Activated naive CD4-positive, alpha-beta T cell treated with anti-CD3 and anti-CD28 coated beads for 36 hours (primary cell): ENCODE measurements around the gene PLK5. TPM values are rescaled to one million over a fixed set of nuclear protein-coding genes. Genes with fewer than 3 reads are reported as not detected.

ENCODE experiments used
- CTCF ChIA-PET: fragments of 350-600 bp; sonication (Branson Sonifier 250); formaldehyde crosslinking; loops from one replicate; lab custom pipeline; 2021; ENCODE audit warnings: antibody characterized with exemption; lab: Charles Lee
- DNase-seq: peaks from one replicate; pipeline ENCODE4 v3.0.0-alpha.2; 2020
- H3K27ac Mint-ChIP-seq: one replicate; pipeline ENCODE4 v1.8.0; 2021; ENCODE audit warnings: mild to moderate bottlenecking, mixed read lengths
- H3K27me3 Mint-ChIP-seq: one replicate; pipeline ENCODE4 v1.8.0; 2021; ENCODE audit warnings: low read depth, mixed read lengths
- H3K36me3 Mint-ChIP-seq: one replicate; pipeline ENCODE4 v1.8.0; 2021; ENCODE audit warnings: low read depth, mixed read lengths
- H3K4me1 Mint-ChIP-seq: one replicate; pipeline ENCODE4 v1.8.0; 2021; ENCODE audit warnings: low read depth, mixed read lengths
- H3K4me3 Mint-ChIP-seq: one replicate; pipeline ENCODE4 v1.8.0; 2021; ENCODE audit warnings: mild to moderate bottlenecking, moderate library complexity, mixed read lengths
- H3K9me3 Mint-ChIP-seq: one replicate; pipeline ENCODE4 v1.8.0; 2021; ENCODE audit warnings: mixed read lengths
- intact Hi-C: fragments of 100-400 bp; cut with micrococcal nuclease; formaldehyde crosslinking; loops from one replicate; pipeline ENCODE4 v1.15.1; 2023
- total RNA-seq, 2 experiments: library from RNA; stranded (reverse); gene quantifications; one replicate each; pipeline ENCODE4 v1.2.3, GENCODE V29; 2021

PLK5 gene
- total RNA-seq, 2 experiments from 2014 or later = not detected

DNA sequence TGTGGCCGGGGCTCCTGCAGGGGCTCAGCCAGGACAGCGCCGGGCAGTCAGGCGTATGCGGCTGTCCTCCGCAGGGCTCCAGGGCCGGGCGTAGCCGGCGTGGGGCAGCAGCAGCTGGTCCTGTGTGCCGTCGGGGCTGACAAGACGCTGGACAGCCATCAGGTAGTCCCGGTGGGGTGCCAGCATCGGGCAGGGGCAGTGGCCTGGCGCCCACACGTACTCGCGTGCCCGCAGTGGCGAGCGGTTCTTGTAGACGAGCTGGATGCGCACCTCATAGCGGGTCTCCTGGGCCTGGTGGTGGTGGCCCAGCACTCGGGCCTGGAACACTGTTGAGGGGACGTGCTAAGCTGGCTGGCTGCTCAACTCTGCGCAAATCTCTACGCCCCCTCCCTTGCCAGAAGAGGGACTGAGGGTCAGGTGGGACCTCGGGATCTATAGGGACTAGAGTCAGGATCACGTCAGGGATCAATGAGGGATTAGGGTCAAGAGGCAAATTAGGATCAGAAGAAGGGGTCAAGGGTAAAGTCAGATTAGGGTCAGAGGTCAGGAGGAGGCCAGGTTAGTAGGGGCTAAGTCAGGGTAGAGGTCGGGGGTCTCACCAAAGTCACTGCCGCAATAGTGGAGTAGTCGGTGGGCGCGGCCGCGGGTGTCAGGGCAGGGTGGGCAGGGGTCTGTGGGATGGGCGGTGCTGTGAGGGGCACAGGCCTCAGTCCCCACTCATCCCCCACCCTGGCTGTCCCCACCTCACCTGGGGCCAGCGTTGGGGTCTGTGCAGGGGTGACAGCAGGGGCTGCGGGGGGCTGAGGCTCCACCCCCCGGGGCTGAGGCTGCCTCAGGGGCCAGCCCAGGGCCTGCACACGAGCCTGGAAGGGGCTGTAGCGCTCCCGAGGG lies 17.6 kb upstream of the PLK5 start:
- Mint-ChIP-seq H3K4me3 (no peak overlapping the region), H3K27ac (no peak overlapping the region), H3K36me3 (no peaks in the 10 kb centered on the region), H3K9me3 (no peaks in the 10 kb centered on the region), H3K27me3 (peaks cover 19% of the 10 kb centered on the region), H3K4me1 (peaks cover 18% of the 10 kb centered on the region)
- CTCF ChIA-PET = interaction anchor here (1.0 kb wide), 1 partner anchor 24 kb away, joined by 3 read pairs; no protein-coding TSS in a partner anchor
- intact Hi-C loops = no loop called here
- DNase-seq = no peak

DNA sequence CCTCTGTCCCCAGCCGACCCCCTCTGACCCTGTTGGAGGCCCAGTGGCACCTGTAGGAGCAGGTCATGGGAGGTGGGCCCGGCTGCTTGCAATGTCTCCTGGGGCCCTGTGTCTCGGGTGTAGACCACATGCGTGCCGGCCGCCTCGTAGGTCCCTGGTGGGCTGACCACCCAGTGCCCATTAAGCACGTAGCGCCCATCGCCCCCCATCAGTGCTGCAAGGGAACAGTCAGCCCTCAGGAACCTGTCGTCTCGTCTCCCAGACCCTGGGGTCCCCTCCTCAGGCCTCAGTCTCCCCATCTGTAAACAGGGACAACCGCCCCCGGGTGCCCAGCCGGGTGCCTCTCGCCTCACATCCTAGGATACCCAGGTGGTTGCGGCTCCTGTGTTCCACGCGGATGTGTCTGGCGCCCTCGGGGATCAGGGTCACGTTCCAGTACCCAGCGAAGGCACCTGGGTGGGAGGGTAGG lies 16.7 kb upstream of the PLK5 start:
- no peak for DNase-seq
- H3K36me3 Mint-ChIP-seq = no peaks in the 10 kb centered on the region
- H3K9me3 Mint-ChIP-seq = no peaks in the 10 kb centered on the region
- H3K27ac Mint-ChIP-seq = no peak overlapping the region
- peaks cover 19% of the 10 kb centered on the region for H3K4me1 Mint-ChIP-seq
- intact Hi-C loops = loop anchor here (1.0 kb wide), 1 partner anchor 17 kb away; the partner anchor contains the start of gene PCSK4
- H3K27me3 Mint-ChIP-seq = peaks cover 20% of the 10 kb centered on the region
- CTCF ChIA-PET = no interaction called here
- H3K4me3 Mint-ChIP-seq = no peak overlapping the region

DNA sequence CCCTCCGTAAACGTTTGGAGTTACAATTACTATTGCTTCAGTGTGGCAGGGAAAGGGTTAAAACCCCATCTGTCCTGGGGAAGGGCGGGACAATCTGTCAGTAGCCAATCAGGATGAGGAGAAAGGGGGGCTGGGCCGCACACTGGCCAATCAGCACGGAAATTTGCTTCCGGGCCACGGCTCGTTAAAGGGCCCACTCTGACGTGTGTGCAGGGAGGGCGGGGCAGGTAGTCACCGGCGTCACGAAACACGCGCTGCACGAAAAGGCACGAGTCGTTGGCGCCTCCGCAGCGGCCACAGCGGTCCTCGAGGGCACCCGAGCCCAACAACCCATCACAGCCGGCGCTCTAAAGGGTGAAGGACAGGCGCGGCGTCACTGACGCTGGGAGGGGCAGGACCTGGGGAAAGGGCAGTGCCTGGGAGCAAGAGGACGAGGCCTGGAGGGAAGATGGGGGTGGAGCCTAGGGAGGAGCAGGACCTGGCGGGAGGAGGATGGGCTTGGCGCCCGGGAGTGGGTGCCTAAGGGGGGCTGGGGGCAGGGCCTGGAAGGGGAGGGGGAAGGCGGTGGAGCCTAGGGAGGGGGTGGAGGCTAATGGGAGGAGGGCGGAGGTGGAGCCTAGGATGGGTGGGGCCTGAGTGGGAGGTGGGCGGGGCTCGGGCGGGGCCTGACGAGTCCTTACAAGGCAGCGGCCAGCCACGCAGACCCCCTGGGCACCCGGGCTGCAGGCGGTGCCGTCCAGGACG lies 15.9 kb upstream of the PLK5 start:
- Mint-ChIP-seq H3K9me3 (no peaks in the 10 kb centered on the region), H3K36me3 (no peaks in the 10 kb centered on the region), H3K4me1 (peaks cover 21% of the 10 kb centered on the region), H3K4me3 (peak overlapping the region; percentile 77), H3K27me3 (peaks cover 15% of the 10 kb centered on the region), H3K27ac (peak overlapping the region; percentile 20)
- intact Hi-C loops = loop anchor here (1.0 kb wide), 1 partner anchor 18 kb away; the partner anchor contains the start of gene PCSK4
- CTCF ChIA-PET = no interaction called here
- DNase-seq = peak; percentile 89

DNA sequence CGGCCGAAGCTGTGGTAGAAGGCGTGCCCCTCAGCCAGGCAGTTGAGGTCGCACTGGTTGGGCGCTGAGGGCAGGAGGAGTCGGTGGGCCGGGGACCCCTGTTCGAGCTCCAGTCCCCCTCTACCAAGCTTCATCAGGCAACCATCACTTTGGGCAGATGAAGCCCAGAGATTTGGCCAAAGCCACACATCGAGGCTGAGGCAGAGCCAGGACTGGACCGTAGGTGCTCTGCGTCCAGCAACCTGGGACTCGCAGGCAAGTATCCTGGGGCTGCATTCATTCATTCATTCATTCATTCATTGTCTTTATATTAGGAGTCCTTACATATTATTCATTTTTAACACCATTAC lies 15.4 kb upstream of the PLK5 start:
- Mint-ChIP-seq H3K4me1 (peaks cover 19% of the 10 kb centered on the region), H3K9me3 (no peaks in the 10 kb centered on the region), H3K27ac (no peak overlapping the region), H3K27me3 (peaks cover 12% of the 10 kb centered on the region), H3K4me3 (no peak overlapping the region), H3K36me3 (no peaks in the 10 kb centered on the region)
- intact Hi-C loops = no loop called here
- CTCF ChIA-PET = no interaction called here
- DNase-seq = no peak

DNA sequence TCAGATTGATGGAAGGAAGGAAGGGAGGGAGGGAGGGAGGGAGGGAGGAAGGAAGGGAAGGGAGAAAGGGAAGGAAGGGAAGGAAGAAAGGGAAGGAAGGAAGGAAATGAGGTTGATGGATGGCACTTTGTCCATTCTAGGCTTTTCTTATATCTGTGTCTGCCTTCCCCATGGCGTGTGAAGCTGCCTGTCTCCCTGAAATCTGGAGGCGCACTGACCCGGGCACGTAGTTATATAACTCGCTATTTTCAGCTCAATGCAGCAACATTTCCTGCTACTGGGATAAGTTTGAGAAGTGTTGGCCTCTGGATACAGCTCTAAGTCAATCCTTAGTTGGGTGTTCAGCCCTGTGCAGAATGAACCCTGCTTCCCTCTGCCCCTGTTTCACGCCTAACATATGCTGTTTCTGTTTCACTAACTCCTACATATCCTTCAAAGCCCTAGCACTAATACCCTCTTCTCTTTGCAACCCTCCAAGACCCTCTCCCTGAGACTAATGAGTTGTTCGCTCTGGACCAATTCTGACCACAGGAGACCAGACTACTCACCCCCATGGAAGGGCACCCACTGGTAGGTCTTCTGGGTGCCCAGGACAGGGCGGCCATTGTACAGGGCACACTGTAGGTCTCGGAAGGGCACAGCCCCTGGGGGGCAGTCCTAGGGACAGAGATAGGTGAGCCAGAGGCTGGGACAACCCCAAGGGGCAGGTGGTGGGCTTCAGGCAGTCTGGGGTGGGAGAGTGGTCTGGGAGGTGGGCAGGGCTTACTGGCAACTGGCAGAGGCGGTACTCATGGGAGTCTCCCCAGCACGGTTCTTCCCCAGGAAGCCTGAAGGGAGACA lies 14.1 kb upstream of the PLK5 start:
- H3K36me3 Mint-ChIP-seq = no peaks in the 10 kb centered on the region
- no peak overlapping the region for H3K27ac Mint-ChIP-seq
- CTCF ChIA-PET = no interaction called here
- no peak overlapping the region for H3K4me3 Mint-ChIP-seq
- no peak for DNase-seq
- H3K9me3 Mint-ChIP-seq = no peaks in the 10 kb centered on the region
- intact Hi-C loops = loop anchor here (5.0 kb wide), 1 partner anchor 233 kb away; the partner anchor contains the start of gene FAM174C
- H3K4me1 Mint-ChIP-seq = peaks cover 17% of the 10 kb centered on the region
- H3K27me3 Mint-ChIP-seq = peaks cover 6% of the 10 kb centered on the region

DNA sequence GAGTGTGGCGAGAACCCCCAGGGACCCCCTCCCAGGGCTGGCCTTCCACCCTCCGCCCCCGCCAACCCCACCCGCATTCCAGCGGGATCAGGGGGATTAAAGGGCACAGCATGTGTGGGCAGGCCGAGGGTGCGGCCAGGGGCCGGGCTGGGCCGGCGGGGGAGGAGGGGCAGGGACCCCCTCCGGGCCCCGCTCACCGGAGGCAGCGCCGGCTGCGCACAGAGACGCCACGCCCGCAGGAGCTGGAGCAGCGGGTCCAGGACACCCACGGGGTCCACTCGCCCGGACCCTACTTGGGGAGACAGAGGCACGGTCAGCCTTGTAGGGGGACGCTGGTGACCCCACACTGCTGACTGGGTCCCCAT lies 13.5 kb upstream of the PLK5 start:
- CTCF ChIA-PET = no interaction called here
- intact Hi-C loops = loop anchor here (5.0 kb wide), 1 partner anchor 233 kb away; the partner anchor contains the start of gene FAM174C
- Mint-ChIP-seq H3K9me3 (no peaks in the 10 kb centered on the region), H3K36me3 (no peaks in the 10 kb centered on the region), H3K4me3 (no peak overlapping the region), H3K27ac (no peak overlapping the region), H3K4me1 (peaks cover 17% of the 10 kb centered on the region), H3K27me3 (peaks cover 6% of the 10 kb centered on the region)
- no peak for DNase-seq

DNA sequence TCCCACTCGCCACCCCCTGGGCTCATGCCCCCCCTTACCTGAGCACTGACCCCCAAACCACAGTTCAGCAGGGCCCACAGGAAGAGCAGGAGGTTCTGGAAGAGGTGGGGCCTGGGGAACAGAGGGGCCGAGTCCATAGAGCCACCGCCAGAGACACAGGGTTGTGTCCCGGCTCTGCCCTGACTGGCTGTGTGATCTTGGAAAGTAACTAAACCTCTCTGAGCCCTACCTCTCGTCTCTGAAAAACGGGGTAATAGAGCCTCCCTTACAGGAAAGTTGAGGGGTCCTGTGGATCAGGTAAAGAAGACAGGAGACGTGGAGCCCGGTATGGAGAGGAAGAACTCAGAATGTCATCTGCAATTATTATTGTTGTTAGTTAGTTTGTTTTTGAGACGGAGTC lies 13.1 kb upstream of the PLK5 start:
- DNase-seq = no peak
- CTCF ChIA-PET = no interaction called here
- Mint-ChIP-seq H3K9me3 (no peaks in the 10 kb centered on the region), H3K4me3 (no peak overlapping the region), H3K27ac (no peak overlapping the region), H3K36me3 (no peaks in the 10 kb centered on the region), H3K4me1 (peaks cover 17% of the 10 kb centered on the region), H3K27me3 (peaks cover 6% of the 10 kb centered on the region)
- intact Hi-C loops = loop anchor here (5.0 kb wide), 1 partner anchor 234 kb away; the partner anchor contains the start of gene FAM174C

DNA sequence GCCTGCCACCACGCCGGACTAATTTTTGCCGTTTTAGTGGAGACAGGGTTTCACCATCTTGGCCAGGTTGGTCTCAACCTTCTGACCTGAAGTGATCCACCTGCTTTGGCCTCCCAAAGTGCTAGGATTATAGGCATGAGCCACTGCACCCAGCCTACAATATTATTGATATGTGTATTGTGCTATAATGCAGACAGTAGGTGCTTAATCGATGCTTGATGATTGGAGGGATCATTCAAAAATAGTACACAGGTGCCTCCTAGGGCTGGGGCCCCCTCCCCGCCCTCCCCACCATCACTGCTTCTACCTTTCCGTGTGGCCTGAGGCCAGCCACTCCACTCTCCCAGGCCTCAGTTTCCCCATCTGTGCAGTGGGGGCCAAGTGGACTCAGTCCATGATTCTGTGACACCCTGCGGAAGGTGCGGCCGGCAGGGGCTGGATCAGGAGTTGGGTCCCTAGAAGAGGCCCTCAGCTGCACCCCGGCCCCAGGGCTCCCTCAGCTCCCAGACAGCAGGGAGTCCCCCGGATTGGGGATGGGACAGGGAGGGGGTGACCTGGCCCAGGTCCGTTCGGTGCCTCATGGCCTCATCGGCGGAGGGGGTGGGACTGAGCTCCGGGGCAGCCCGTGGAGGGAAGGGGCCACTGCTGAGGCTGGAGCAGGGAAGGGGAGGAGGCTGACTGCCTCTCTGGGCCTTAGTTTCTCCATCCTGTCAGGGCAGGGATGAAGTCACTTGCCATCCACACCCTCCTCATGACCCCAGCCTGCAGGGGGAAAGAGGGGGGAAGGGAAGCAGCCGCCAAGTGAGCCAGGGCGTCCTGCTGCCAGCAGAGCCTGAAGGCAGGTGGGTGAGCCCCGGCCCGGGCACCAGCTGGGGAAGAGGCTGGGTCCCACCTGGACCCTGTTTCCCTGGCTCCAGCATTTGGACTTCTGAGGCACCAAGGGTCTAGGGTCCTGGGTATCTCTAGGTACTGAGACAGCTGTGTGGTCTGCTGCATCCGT lies 12.3 kb upstream of the PLK5 start:
- no peak for DNase-seq
- intact Hi-C loops = loop anchor here (2.0 to 5.0 kb wide), 2 partner anchors 41 to 234 kb away; partner anchors contain the start of gene FAM174C
- H3K4me1 Mint-ChIP-seq = peaks cover 17% of the 10 kb centered on the region
- H3K9me3 Mint-ChIP-seq = no peaks in the 10 kb centered on the region
- CTCF ChIA-PET = no interaction called here
- peak overlapping the region; percentile 63 for H3K4me3 Mint-ChIP-seq
- H3K27ac Mint-ChIP-seq = no peak overlapping the region
- no peaks in the 10 kb centered on the region for H3K36me3 Mint-ChIP-seq
- peaks cover 6% of the 10 kb centered on the region for H3K27me3 Mint-ChIP-seq

DNA sequence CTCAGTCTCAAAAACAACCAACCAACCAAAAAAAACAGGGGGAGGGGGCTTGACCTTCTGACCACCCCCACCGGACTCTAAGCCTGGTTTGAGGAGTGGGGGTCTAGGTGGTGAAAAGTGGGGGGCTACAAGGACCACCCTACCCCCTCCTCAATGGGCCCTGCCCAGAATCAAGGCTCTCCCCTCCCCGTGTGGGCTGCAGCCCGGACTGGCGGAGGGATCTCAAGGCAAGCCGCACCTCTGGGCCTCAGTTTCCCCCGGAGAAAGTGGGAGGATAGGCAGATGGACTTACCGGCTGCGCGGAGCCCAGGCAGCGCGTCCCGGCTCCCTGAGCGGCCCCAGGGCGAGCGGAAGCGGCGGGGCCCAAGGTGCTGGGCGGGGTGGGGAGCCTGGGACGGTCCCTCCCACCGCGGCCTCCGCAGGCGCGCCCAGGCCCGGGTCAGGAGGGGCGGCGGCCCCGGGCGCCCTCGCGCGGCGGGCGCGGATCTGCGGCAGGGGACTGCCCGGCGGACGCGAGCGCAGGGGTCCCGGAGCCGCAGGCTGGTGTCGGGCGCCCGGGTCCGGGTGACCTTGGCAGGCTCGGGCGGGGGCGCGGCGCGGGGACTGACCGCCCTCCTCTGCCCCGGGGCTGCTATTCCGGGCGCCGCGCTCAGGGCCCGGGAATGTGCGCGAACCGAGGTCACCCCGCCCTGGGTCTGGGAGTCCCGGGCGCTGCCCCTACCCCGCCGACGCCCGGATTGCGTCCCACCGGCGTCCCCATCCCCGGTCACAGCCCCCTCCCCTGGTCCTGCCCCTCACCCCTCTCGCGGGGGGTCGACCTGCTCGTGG lies 11.0 kb upstream of the PLK5 start, which contains the start of gene ADAMTSL5:
TSS of gene ADAMTSL5 (minus strand) at position 349 of the 828 bp plus-strand sequence. CDS start 2,076 bp downstream, outside the sequence.
- Mint-ChIP-seq H3K9me3 (no peaks in the 10 kb centered on the region), H3K27ac (no peak within 1 kb of the TSS), H3K4me1 (peaks cover 13% of the 10 kb centered on the region), H3K27me3 (peaks cover 6% of the 10 kb centered on the region), H3K4me3 (peak within 1 kb of the TSS; percentile 63), H3K36me3 (no peaks in the 10 kb centered on the region)
- peak; percentile 78 for DNase-seq
- CTCF ChIA-PET = no interaction called here
- intact Hi-C loops = loop anchor here (1.0 to 5.0 kb wide), 3 partner anchors 42 to 236 kb away; partner anchors contain the start of genes FAM174C and RPS15
